GM12874 (cell line): ENCODE data around the gene TMEM238.

Experiments
- CTCF ChIP-seq: IDR thresholded peaks from 2 replicates; pipeline ENCODE4 v1.5.1; 2011; ENCODE audit warnings: low read depth, mild to moderate bottlenecking, control low read depth, low read length, moderate library complexity; ENCODE audit not compliant: insufficient read depth

The TMEM238 gene

GRCh38 chr19:55379174-55379573, 4.9 kb downstream of the TMEM238 start:
- TF ChIP-seq CTCF, result no peak

- TF ChIP-seq CTCF, result no peak
These were observed 6.5 kb downstream of the TMEM238 start for GRCh38 chr19:55377356-55378131.

- no peak for TF ChIP-seq CTCF
These were observed 7.7 kb downstream of the TMEM238 start, which contains the start of gene TMEM190 for GRCh38 chr19:55376241-55376933. Gene TMEM190, plus strand, starts transcription at chr19:55376826. Its CDS starts 28 bp downstream, at chr19:55376854.

GRCh38 chr19:55373993-55374757, 9.9 kb downstream of the TMEM238 start:
- TF ChIP-seq CTCF, result no peak

- TF ChIP-seq CTCF, result no peak
These were observed 10.6 kb downstream of the TMEM238 start for GRCh38 chr19:55373306-55373992.

- TF ChIP-seq CTCF, result no peak
These were observed 11.6 kb downstream of the TMEM238 start for GRCh38 chr19:55372316-55373081.
